ENCODE results near the gene KRAS. TPM values are rescaled to one million over a fixed set of nuclear protein-coding genes. Genes with fewer than 3 reads are reported as not detected.

The KRAS gene
- total RNA-seq, 1 donor from 2014 or later, result 28.6 TPM

- Histone ChIP-seq H3K9me3 (no peaks in the 10 kb centered on the region), H3K36me3 (no peaks in the 10 kb centered on the region), H3K4me3 (no peak overlapping the region), H3K27me3 (ENCODE audit: low read depth) (no peaks in the 10 kb centered on the region), H3K4me1 (no peaks in the 10 kb centered on the region), H3K27ac (no peak overlapping the region)
- TF ChIP-seq CTCF (IDR thresholded peaks at IDR 0.05), result no peak
- ATAC-seq, result peak in 1 of 2 donors; percentile 40
- no peak for DNase-seq
- intact Hi-C loops (cut with DNase I), result no loop called here
These were observed 25.6 kb upstream of the KRAS start for GRCh38 chr12:25276199-25276937.

GRCh38 chr12:25271486-25272098 is 20.9 kb upstream of the KRAS start:
- no peak for TF ChIP-seq CTCF (IDR thresholded peaks at IDR 0.05)
- DNase-seq (no peak), ATAC-seq (no peak)
- H3K4me1 ChIP-seq, result no peaks in the 10 kb centered on the region
- H3K4me3 ChIP-seq, result no peak overlapping the region
- intact Hi-C loops (cut with DNase I), result no loop called here
- H3K9me3 ChIP-seq, result no peaks in the 10 kb centered on the region
- no peaks in the 10 kb centered on the region for H3K27me3 ChIP-seq (ENCODE audit: low read depth)
- no peak overlapping the region for H3K27ac ChIP-seq
- H3K36me3 ChIP-seq, result no peaks in the 10 kb centered on the region

GRCh38 chr12:25269701-25270100 is 19.0 kb upstream of the KRAS start:
- Histone ChIP-seq H3K4me3 (no peak overlapping the region), H3K36me3 (no peaks in the 10 kb centered on the region), H3K4me1 (no peaks in the 10 kb centered on the region), H3K9me3 (no peaks in the 10 kb centered on the region), H3K27ac (no peak overlapping the region), H3K27me3 (ENCODE audit: low read depth) (no peaks in the 10 kb centered on the region)
- intact Hi-C loops (cut with DNase I), result no loop called here
- DNase-seq (no peak), ATAC-seq (no peak)
- no peak for TF ChIP-seq CTCF (IDR thresholded peaks at IDR 0.05)

- DNase-seq (no peak), ATAC-seq (no peak)
- no peak for TF ChIP-seq CTCF (IDR thresholded peaks at IDR 0.05)
- Histone ChIP-seq H3K4me1 (no peaks in the 10 kb centered on the region), H3K36me3 (no peaks in the 10 kb centered on the region), H3K27ac (no peak overlapping the region), H3K4me3 (no peak overlapping the region), H3K27me3 (ENCODE audit: low read depth) (no peaks in the 10 kb centered on the region), H3K9me3 (no peaks in the 10 kb centered on the region)
- intact Hi-C loops (cut with DNase I), result no loop called here
These were observed 15.8 kb upstream of the KRAS start for GRCh38 chr12:25266497-25266896.

GRCh38 chr12:25264862-25265261 is 14.1 kb upstream of the KRAS start:
- no peaks in the 10 kb centered on the region for H3K9me3 ChIP-seq
- DNase-seq (no peak), ATAC-seq (no peak)
- intact Hi-C loops (cut with DNase I), result no loop called here
- H3K36me3 ChIP-seq, result no peaks in the 10 kb centered on the region
- H3K4me1 ChIP-seq, result no peaks in the 10 kb centered on the region
- no peak overlapping the region for H3K27ac ChIP-seq
- H3K27me3 ChIP-seq (ENCODE audit: low read depth), result no peaks in the 10 kb centered on the region
- TF ChIP-seq CTCF (IDR thresholded peaks at IDR 0.05), result no peak
- no peak overlapping the region for H3K4me3 ChIP-seq

Measured in lower lobe of right lung (tissue), 2 donors.